GM19043 (cell line): Measurements from ENCODE around the gene ITCH.
A peak's percentile ranks its signal among the peaks of the same experiment; 100 is the strongest.
"Not testable (repeated sequence)": the region's sequence is repeated elsewhere in the genome, so short reads cannot be mapped to it uniquely, and the experiment has no call there.

ENCODE experiments used
- ATAC-seq: cut with Tn5 transposase; IDR thresholded peaks from one replicate; pipeline ENCODE4 v1.9.1; 2021; ENCODE audit warnings: low read depth; ENCODE audit not compliant: unreplicated experiment

Gene ITCH

GRCh38 chr20:34375977-34376430 is 12.9 kb downstream of the ITCH start:
- no peak for ATAC-seq

GRCh38 chr20:34377072-34377847 is 14.2 kb downstream of the ITCH start:
- ATAC-seq, result peak; percentile 61

- no peak for ATAC-seq
These were observed 19.1 kb downstream of the ITCH start for GRCh38 chr20:34382174-34382573.

GRCh38 chr20:34382877-34383455 is 19.9 kb downstream of the ITCH start:
- not testable (repeated sequence) for ATAC-seq

GRCh38 chr20:34385464-34385863 is 22.4 kb downstream of the ITCH start:
- ATAC-seq, result no peak

GRCh38 chr20:34388000-34388399 is 24.9 kb downstream of the ITCH start:
- no peak for ATAC-seq

GRCh38 chr20:34388678-34389077 is 25.6 kb downstream of the ITCH start:
- ATAC-seq, result no peak

GRCh38 chr20:34389206-34389953 is 26.3 kb downstream of the ITCH start:
- no peak for ATAC-seq

GRCh38 chr20:34389954-34390555 is 27.0 kb downstream of the ITCH start:
- no peak for ATAC-seq

- ATAC-seq, result no peak
These were observed 33.3 kb downstream of the ITCH start for GRCh38 chr20:34396408-34396807.

- no peak for ATAC-seq
These were observed 34.0 kb downstream of the ITCH start for GRCh38 chr20:34397096-34397495.

- ATAC-seq, result not testable (repeated sequence)
These were observed 37.7 kb downstream of the ITCH start for GRCh38 chr20:34400776-34401175.

GRCh38 chr20:34401741-34402455 is 38.8 kb downstream of the ITCH start:
- no peak for ATAC-seq

GRCh38 chr20:34402461-34402860 is 39.4 kb downstream of the ITCH start:
- ATAC-seq, result no peak

GRCh38 chr20:34403063-34403827 is 40.2 kb downstream of the ITCH start:
- no peak for ATAC-seq

GRCh38 chr20:34403908-34404307 is 40.8 kb downstream of the ITCH start:
- peak; percentile 63 for ATAC-seq

- no peak for ATAC-seq
These were observed 41.7 kb downstream of the ITCH start for GRCh38 chr20:34404803-34405202.

- ATAC-seq, result not testable (repeated sequence)
These were observed 42.2 kb downstream of the ITCH start for GRCh38 chr20:34405247-34405651.

GRCh38 chr20:34405942-34406341 is 42.9 kb downstream of the ITCH start:
- ATAC-seq, result not testable (repeated sequence)
